HL-60 (cell line): ENCODE measurements around the gene LANCL2.

Experiments used
- DNase-seq, 2 experiments: peaks; one replicate each; pipeline ENCODE4 v3.0.0-alpha.2; 2010 to 2020; ENCODE audit warnings: low read depth in 1 of 2, low spot score in 1 of 2
- H3K27ac ChIP-seq: fragments of 250-450 bp; sonication (Bioruptor Pico); replicated peaks from 2 replicates; pipeline ENCODE4 v1.5.1; 2020; ENCODE audit warnings: mild to moderate bottlenecking, moderate library complexity
- H3K27me3 ChIP-seq: fragments of 250-450 bp; sonication (Bioruptor Pico); 2 replicates; pipeline ENCODE4 v1.5.1; 2021; ENCODE audit warnings: mild to moderate bottlenecking, moderate library complexity; ENCODE audit not compliant: insufficient read depth, poor library complexity, severe bottlenecking
- H3K4me3 ChIP-seq: replicated peaks from 2 replicates; pipeline ENCODE4 v1.5.1; 2011; ENCODE audit warnings: mild to moderate bottlenecking, control low read depth, low read length; ENCODE audit not compliant: insufficient read depth
- CTCF ChIP-seq: IDR thresholded peaks from one replicate; pipeline ENCODE4 v1.5.1; 2011; ENCODE audit warnings: low read length, control low read depth, inconsistent platforms; ENCODE audit not compliant: insufficient read depth
- GABPA ChIP-seq: IDR thresholded peaks from 2 replicates; pipeline ENCODE4 v1.6.1; 2012; ENCODE audit warnings: low read depth
- POLR2AphosphoS5 ChIP-seq: IDR thresholded peaks from 2 replicates; pipeline ENCODE4 v1.6.1; 2012; ENCODE audit warnings: low read depth
- SPI1 ChIP-seq: IDR thresholded peaks from 2 replicates; pipeline ENCODE4 v1.6.1; 2012; ENCODE audit warnings: low read depth, mild to moderate bottlenecking, borderline replicate concordance
- long read RNA-seq: library from polyadenylated mRNA; unstranded; transcript quantifications from one replicate; pipeline ENCODE4 v2.0.0, GENCODE V29; 2020
- TF ChIP-seq, protein P1 (sequence below): IDR thresholded peaks from 2 replicates; pipeline ENCODE4 v1.6.1; 2012; ENCODE audit warnings: low read depth; ENCODE audit not compliant: insufficient replicate concordance

LANCL2 gene
- long read RNA-seq, full-length matches to known transcripts: 10 of 24 reads
- long read RNA-seq, partial matches to known transcripts: 2 of 24 reads
- long read RNA-seq, other reads (novel, unspliced or antisense): 12 of 24 reads

DNA sequence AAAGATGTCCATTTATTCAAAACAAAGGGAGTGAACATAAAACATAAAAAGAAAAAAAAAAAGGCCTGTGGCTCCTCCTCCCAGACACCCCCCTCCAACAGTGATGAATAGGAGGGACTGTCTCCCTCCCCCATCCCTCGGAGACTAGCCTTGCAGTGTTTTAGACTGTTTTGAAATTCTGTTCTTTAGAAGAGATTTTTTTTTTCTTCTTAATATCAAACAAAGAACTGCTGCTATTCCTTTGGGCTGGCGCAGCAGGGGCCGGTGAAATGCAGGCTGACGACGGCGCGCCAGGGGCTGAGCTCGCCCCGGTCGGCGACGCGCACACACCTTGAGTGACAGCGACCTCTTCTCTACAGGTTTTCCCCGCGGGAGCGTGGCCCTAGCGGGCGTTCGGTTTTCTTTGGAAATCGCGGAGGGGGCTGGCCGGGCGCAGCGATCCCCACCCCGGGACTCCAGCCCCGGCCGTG, at the start of gene LANCL2:
Gene LANCL2, plus strand, starts transcription at position 133 of the 470 bp plus-strand sequence. CDS start 689 bp downstream, outside the sequence.
- no peaks in the 10 kb centered on the region for H3K27me3 ChIP-seq
- peak within 1 kb of the TSS; percentile 90 for H3K4me3 ChIP-seq
- peak within 1 kb of the TSS; percentile 100 for H3K27ac ChIP-seq
- DNase-seq: no peak
- TF ChIP-seq GABPA (no peak), SPI1 (no peak), CTCF (no peak)
- TF ChIP-seq, protein P1, sequence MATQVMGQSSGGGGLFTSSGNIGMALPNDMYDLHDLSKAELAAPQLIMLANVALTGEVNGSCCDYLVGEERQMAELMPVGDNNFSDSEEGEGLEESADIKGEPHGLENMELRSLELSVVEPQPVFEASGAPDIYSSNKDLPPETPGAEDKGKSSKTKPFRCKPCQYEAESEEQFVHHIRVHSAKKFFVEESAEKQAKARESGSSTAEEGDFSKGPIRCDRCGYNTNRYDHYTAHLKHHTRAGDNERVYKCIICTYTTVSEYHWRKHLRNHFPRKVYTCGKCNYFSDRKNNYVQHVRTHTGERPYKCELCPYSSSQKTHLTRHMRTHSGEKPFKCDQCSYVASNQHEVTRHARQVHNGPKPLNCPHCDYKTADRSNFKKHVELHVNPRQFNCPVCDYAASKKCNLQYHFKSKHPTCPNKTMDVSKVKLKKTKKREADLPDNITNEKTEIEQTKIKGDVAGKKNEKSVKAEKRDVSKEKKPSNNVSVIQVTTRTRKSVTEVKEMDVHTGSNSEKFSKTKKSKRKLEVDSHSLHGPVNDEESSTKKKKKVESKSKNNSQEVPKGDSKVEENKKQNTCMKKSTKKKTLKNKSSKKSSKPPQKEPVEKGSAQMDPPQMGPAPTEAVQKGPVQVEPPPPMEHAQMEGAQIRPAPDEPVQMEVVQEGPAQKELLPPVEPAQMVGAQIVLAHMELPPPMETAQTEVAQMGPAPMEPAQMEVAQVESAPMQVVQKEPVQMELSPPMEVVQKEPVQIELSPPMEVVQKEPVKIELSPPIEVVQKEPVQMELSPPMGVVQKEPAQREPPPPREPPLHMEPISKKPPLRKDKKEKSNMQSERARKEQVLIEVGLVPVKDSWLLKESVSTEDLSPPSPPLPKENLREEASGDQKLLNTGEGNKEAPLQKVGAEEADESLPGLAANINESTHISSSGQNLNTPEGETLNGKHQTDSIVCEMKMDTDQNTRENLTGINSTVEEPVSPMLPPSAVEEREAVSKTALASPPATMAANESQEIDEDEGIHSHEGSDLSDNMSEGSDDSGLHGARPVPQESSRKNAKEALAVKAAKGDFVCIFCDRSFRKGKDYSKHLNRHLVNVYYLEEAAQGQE: no peak

DNA sequence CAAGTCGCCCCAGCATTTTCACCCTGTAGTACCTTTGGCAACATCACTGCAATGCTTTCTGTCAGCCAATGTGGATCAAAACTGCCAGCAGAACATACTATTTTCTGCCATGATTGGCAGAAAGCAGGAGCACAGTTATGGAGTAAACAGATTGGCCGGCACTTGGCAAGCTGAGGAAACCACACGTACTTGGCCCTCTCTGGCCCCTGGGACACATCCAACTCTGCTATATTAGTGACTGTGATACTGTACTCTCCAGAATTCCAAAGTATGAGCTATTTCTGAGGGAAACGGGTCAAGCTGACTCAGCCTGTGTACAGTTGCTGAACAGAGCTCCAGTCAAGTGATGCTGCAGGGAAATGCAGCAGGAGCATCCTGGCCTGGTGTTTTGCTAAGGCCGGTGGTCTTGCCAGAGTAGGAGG, 39.8 kb upstream of the LANCL2 start:
- Histone ChIP-seq H3K27me3 (no peaks in the 10 kb centered on the region), H3K27ac (no peak overlapping the region), H3K4me3 (no peak overlapping the region)
- no peak for TF ChIP-seq CTCF
- TF ChIP-seq POLR2AphosphoS5: no peak
- no peak for TF ChIP-seq SPI1
- no peak for DNase-seq

GRCh38 chr7:55326081-55326835, 38.9 kb upstream of the LANCL2 start:
- H3K27ac ChIP-seq: no peak overlapping the region
- no peaks in the 10 kb centered on the region for H3K27me3 ChIP-seq
- TF ChIP-seq, protein P1: no peak
- TF ChIP-seq POLR2AphosphoS5: no peak
- no peak for TF ChIP-seq CTCF
- no peak for TF ChIP-seq GABPA
- TF ChIP-seq SPI1: no peak
- DNase-seq: no peak
- no peak overlapping the region for H3K4me3 ChIP-seq
